Left kidney (tissue), 2 donors: ENCODE measurements around the gene CH25H. TPM values are rescaled to one million over a fixed set of nuclear protein-coding genes. Genes with fewer than 3 reads are reported as not detected.
"Not testable (repeated sequence)": the region's sequence is repeated elsewhere in the genome, so short reads cannot be mapped to it uniquely, and the experiment has no call there.

Experiments used
- DNase-seq: peaks from one replicate; pipeline ENCODE4 v3.0.0-alpha.2; 2013
- polyA plus RNA-seq: library from polyadenylated mRNA; unstranded; fragments of 120-200 nt; gene quantifications from one replicate; pipeline ENCODE4 v1.2.1, GENCODE V29; 2013; ENCODE audit not compliant: insufficient read length

The CH25H gene
- polyA plus RNA-seq, 1 donor: not detected

GRCh38 chr10:89201345-89202032 lies 5.6 kb downstream of the CH25H start:
- DNase-seq: no peak

GRCh38 chr10:89197473-89197872 lies 9.6 kb downstream of the CH25H start:
- no peak for DNase-seq

GRCh38 chr10:89191301-89191700 lies 15.8 kb downstream of the CH25H start:
- DNase-seq: not testable (repeated sequence)

GRCh38 chr10:89189211-89189734 lies 17.8 kb downstream of the CH25H start:
- no peak for DNase-seq

- DNase-seq: no peak
These were observed 21.5 kb downstream of the CH25H start for GRCh38 chr10:89185658-89186057.

GRCh38 chr10:89184638-89185037 lies 22.5 kb downstream of the CH25H start:
- no peak for DNase-seq

- DNase-seq: no peak
These were observed 23.5 kb downstream of the CH25H start for GRCh38 chr10:89183571-89183970.

- DNase-seq: no peak
These were observed 24.2 kb downstream of the CH25H start for GRCh38 chr10:89182894-89183293.

GRCh38 chr10:89175816-89176215 lies 31.3 kb downstream of the CH25H start:
- DNase-seq: no peak

- no peak for DNase-seq
These were observed 34.0 kb downstream of the CH25H start for GRCh38 chr10:89173075-89173474.

GRCh38 chr10:89171996-89172395 lies 35.1 kb downstream of the CH25H start:
- DNase-seq: no peak

GRCh38 chr10:89171263-89171872 lies 35.7 kb downstream of the CH25H start:
- DNase-seq: no peak

- DNase-seq: not testable (repeated sequence)
These were observed 38.7 kb downstream of the CH25H start for GRCh38 chr10:89168354-89168900.

GRCh38 chr10:89167915-89168314 lies 39.2 kb downstream of the CH25H start:
- DNase-seq: no peak

- DNase-seq: no peak
These were observed 41.2 kb downstream of the CH25H start for GRCh38 chr10:89165923-89166322.

GRCh38 chr10:89164920-89165319 lies 42.2 kb downstream of the CH25H start:
- DNase-seq: no peak

- no peak for DNase-seq
These were observed 43.0 kb downstream of the CH25H start for GRCh38 chr10:89164080-89164479.

GRCh38 chr10:89163265-89163995 lies 43.7 kb downstream of the CH25H start:
- DNase-seq: no peak

GRCh38 chr10:89162596-89162995 lies 44.5 kb downstream of the CH25H start:
- peak; percentile 21 for DNase-seq

GRCh38 chr10:89160339-89160738 lies 46.8 kb downstream of the CH25H start:
- DNase-seq: no peak

- no peak for DNase-seq
These were observed 47.4 kb downstream of the CH25H start for GRCh38 chr10:89159761-89160160.

GRCh38 chr10:89159316-89159715 lies 47.8 kb downstream of the CH25H start:
- no peak for DNase-seq

GRCh38 chr10:89158446-89158845 lies 48.7 kb downstream of the CH25H start:
- DNase-seq: no peak
